GM19043 (cell line): ENCODE data around the gene TPBG.
"Not testable (repeated sequence)": the region's sequence is repeated elsewhere in the genome, so short reads cannot be mapped to it uniquely, and the experiment has no call there.

ENCODE experiments used
- ATAC-seq: cut with Tn5 transposase; IDR thresholded peaks from one replicate; pipeline ENCODE4 v1.9.1; 2021; ENCODE audit warnings: low read depth; ENCODE audit not compliant: unreplicated experiment

Gene TPBG

GRCh38 chr6:82372656-82373055 is 9.0 kb downstream of the TPBG start:
- no peak for ATAC-seq

- no peak for ATAC-seq
Measured at GRCh38 chr6:82374516-82374915, 10.9 kb downstream of the TPBG start.

GRCh38 chr6:82376636-82377035 is 13.0 kb downstream of the TPBG start:
- ATAC-seq, result no peak

- no peak for ATAC-seq
Measured at GRCh38 chr6:82380566-82381185, 17.1 kb downstream of the TPBG start.

- ATAC-seq, result peak; percentile 70
Measured at GRCh38 chr6:82381278-82381677, 17.7 kb downstream of the TPBG start.

- ATAC-seq, result no peak
Measured at GRCh38 chr6:82385102-82385501, 21.5 kb downstream of the TPBG start.

GRCh38 chr6:82385546-82385945 is 21.9 kb downstream of the TPBG start:
- no peak for ATAC-seq

- ATAC-seq, result no peak
Measured at GRCh38 chr6:82385961-82386360, 22.3 kb downstream of the TPBG start.

GRCh38 chr6:82394770-82395169 is 31.2 kb downstream of the TPBG start:
- ATAC-seq, result not testable (repeated sequence)

- no peak for ATAC-seq
Measured at GRCh38 chr6:82396964-82397751, 33.5 kb downstream of the TPBG start.

GRCh38 chr6:82397962-82398692 is 34.5 kb downstream of the TPBG start:
- no peak for ATAC-seq

GRCh38 chr6:82408952-82409431 is 45.4 kb downstream of the TPBG start:
- no peak for ATAC-seq

- ATAC-seq, result no peak
Measured at GRCh38 chr6:82410151-82410648, 46.6 kb downstream of the TPBG start.

GRCh38 chr6:82413868-82414267 is 50.3 kb downstream of the TPBG start:
- no peak for ATAC-seq

- no peak for ATAC-seq
Measured at GRCh38 chr6:82415820-82416219, 52.2 kb downstream of the TPBG start.

GRCh38 chr6:82416346-82416745 is 52.7 kb downstream of the TPBG start:
- ATAC-seq, result no peak
